ENCODE data around the gene DENND1B.

- TF ChIP-seq POLR2AphosphoS5 (IDR thresholded peaks at IDR 0.05; ENCODE audit: low read depth, low read length) (no peak), TAF1 (IDR thresholded peaks at IDR 0.05; ENCODE audit: low read depth, low read length) (no peak)
Observed at GRCh38 chr1:197469620-197470210, 305.6 kb downstream of the DENND1B start.

Data from GM12891 (cell line).